Activated T-helper 17 cell treated with anti-CD3 and anti-CD28 coated beads, Interleukin-2, amount 50 U/mL, for 72 hours (primary cell): ENCODE measurements around the gene SELPLG. TPM values are rescaled to one million over a fixed set of nuclear protein-coding genes. Genes with fewer than 3 reads are reported as not detected.
"Not testable (repeated sequence)": the region's sequence is repeated elsewhere in the genome, so short reads cannot be mapped to it uniquely, and the experiment has no call there.

Source experiments
- ATAC-seq: fragments of 150-1000 bp; cut with Tn5 transposase; replicated peaks from 2 replicates; pipeline ENCODE4 v1.10.0; 2021; ENCODE audit warnings: mild to moderate bottlenecking, moderate library complexity
- H3K27ac Mint-ChIP-seq: one replicate; pipeline ENCODE4 v1.8.0; 2022; ENCODE audit warnings: mixed read lengths
- H3K27me3 Mint-ChIP-seq: one replicate; pipeline ENCODE4 v1.8.0; 2022; ENCODE audit warnings: mixed read lengths
- H3K36me3 Mint-ChIP-seq: one replicate; pipeline ENCODE4 v1.8.0; 2022; ENCODE audit warnings: low read depth, mild to moderate bottlenecking, mixed read lengths
- H3K4me1 Mint-ChIP-seq: one replicate; pipeline ENCODE4 v1.8.0; 2022; ENCODE audit warnings: mixed read lengths
- H3K4me3 Mint-ChIP-seq: one replicate; pipeline ENCODE4 v1.8.0; 2022; ENCODE audit warnings: mild to moderate bottlenecking, mixed read lengths
- H3K9me3 Mint-ChIP-seq: one replicate; pipeline ENCODE4 v1.8.0; 2022; ENCODE audit warnings: mixed read lengths
- total RNA-seq, 2 donors: library from RNA; stranded (reverse); gene quantifications; one replicate each; pipeline ENCODE4 v1.2.3, GENCODE V29; 2022

Gene SELPLG
- total RNA-seq, 2 donors from 2014 or later = 79.7 to 89.1 TPM

GRCh38 chr12:108638141-108638827, 4.6 kb upstream of the SELPLG start:
- Mint-ChIP-seq H3K27me3 (no peaks in the 10 kb centered on the region), H3K9me3 (no peaks in the 10 kb centered on the region), H3K4me3 (no peak overlapping the region), H3K4me1 (peaks cover 33% of the 10 kb centered on the region), H3K36me3 (peaks cover 7% of the 10 kb centered on the region), H3K27ac (no peak overlapping the region)
- no peak for ATAC-seq

DNA sequence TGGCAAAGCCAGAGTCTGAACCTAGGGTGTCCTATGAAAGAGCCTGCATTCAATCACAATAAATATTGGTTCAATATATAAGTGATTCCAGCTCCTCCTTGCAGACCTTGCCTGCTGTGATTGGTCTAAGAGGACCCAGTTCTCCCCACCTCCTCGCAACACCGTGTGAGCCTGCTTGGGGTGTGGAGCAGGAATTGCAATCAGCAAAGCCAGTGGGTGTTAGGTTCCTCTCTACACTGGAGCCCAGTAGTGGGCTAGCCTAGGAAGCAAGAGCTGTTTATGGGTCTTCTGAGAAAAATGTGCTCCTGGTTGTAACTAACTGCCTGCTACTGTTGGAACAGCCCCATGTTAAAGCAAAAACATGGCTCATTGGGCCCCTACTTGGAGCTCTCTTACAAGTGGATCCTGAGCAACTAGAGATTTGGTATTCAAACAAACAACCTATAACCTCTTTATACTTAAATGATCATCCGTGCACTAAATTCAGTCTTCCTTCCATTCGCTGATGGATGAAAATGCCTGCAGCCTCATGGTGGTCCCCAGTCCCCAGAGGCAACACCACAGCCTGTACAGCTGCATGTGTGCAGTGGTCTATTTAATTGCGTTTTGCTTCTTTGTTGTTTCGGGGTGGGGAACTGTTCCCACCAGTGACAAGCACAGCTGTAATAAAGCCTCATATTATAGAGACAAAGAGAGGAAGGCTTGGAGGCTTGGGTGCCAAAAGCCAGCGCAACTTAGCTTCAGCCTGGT, 3.7 kb upstream of the SELPLG start:
- H3K27ac Mint-ChIP-seq = no peak overlapping the region
- no peaks in the 10 kb centered on the region for H3K9me3 Mint-ChIP-seq
- H3K27me3 Mint-ChIP-seq = no peaks in the 10 kb centered on the region
- H3K4me1 Mint-ChIP-seq = peaks cover 33% of the 10 kb centered on the region
- H3K36me3 Mint-ChIP-seq = peaks cover 13% of the 10 kb centered on the region
- ATAC-seq = no peak
- no peak overlapping the region for H3K4me3 Mint-ChIP-seq

GRCh38 chr12:108635997-108636808, 2.5 kb upstream of the SELPLG start:
- ATAC-seq = no peak
- Mint-ChIP-seq H3K27me3 (no peaks in the 10 kb centered on the region), H3K4me3 (peak overlapping the region; percentile 92), H3K4me1 (peaks cover 32% of the 10 kb centered on the region), H3K36me3 (peaks cover 25% of the 10 kb centered on the region), H3K27ac (peak overlapping the region; percentile 92), H3K9me3 (no peaks in the 10 kb centered on the region)

- H3K27ac Mint-ChIP-seq = peak overlapping the region; percentile 92
- no peaks in the 10 kb centered on the region for H3K27me3 Mint-ChIP-seq
- H3K9me3 Mint-ChIP-seq = no peaks in the 10 kb centered on the region
- peak; percentile 28 for ATAC-seq
- peaks cover 33% of the 10 kb centered on the region for H3K36me3 Mint-ChIP-seq
- H3K4me3 Mint-ChIP-seq = peak overlapping the region; percentile 92
- H3K4me1 Mint-ChIP-seq = peaks cover 27% of the 10 kb centered on the region
Measured at GRCh38 chr12:108635201-108635996, 1.7 kb upstream of the SELPLG start.

GRCh38 chr12:108634341-108634751, 652 bp upstream of the SELPLG start:
- peaks cover 27% of the 10 kb centered on the region for H3K4me1 Mint-ChIP-seq
- peak overlapping the region; percentile 92 for H3K27ac Mint-ChIP-seq
- H3K4me3 Mint-ChIP-seq = peak overlapping the region; percentile 92
- H3K9me3 Mint-ChIP-seq = no peaks in the 10 kb centered on the region
- H3K36me3 Mint-ChIP-seq = peaks cover 43% of the 10 kb centered on the region
- no peaks in the 10 kb centered on the region for H3K27me3 Mint-ChIP-seq
- ATAC-seq = peak; percentile 39

- Mint-ChIP-seq H3K4me3 (peak overlapping the region; percentile 92), H3K27ac (peak overlapping the region; percentile 92), H3K4me1 (peaks cover 23% of the 10 kb centered on the region), H3K36me3 (peaks cover 56% of the 10 kb centered on the region), H3K27me3 (no peaks in the 10 kb centered on the region), H3K9me3 (no peaks in the 10 kb centered on the region)
- ATAC-seq = no peak
Measured at GRCh38 chr12:108633081-108633533, 587 bp downstream of the SELPLG start.

DNA sequence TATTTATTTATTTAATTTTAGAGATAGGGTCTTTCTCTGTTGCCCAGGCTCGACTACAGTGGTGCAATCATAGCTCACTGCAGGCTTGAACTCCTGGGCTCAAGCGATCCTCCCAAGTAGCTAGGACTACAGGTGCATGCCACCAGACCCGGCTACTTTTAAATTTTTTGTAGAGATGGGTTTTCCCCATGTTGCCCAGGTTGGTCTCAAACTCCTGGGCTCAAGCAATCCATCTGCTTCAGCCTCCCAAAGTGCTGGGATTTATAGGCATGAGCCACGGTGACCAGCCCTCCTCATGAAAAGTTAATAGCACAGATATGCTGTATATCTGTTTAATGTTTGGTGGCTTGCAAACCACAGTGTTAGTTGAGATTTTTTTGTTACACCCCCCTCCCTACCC, 2.4 kb downstream of the SELPLG start:
- ATAC-seq, H3K27me3 Mint-ChIP-seq, H3K9me3 Mint-ChIP-seq: not testable (repeated sequence)
- H3K4me3 Mint-ChIP-seq = peak overlapping the region; percentile 92
- peak overlapping the region; percentile 92 for H3K27ac Mint-ChIP-seq
- peaks cover 27% of the 10 kb centered on the region for H3K4me1 Mint-ChIP-seq
- peaks cover 70% of the 10 kb centered on the region for H3K36me3 Mint-ChIP-seq

- Mint-ChIP-seq H3K27ac (peak overlapping the region; percentile 92), H3K36me3 (peaks cover 76% of the 10 kb centered on the region), H3K27me3 (no peaks in the 10 kb centered on the region), H3K4me1 (peaks cover 23% of the 10 kb centered on the region), H3K9me3 (no peaks in the 10 kb centered on the region), H3K4me3 (peak overlapping the region; percentile 92)
- peak; percentile 2 for ATAC-seq
Measured at GRCh38 chr12:108630481-108631207, 3.0 kb downstream of the SELPLG start.

DNA sequence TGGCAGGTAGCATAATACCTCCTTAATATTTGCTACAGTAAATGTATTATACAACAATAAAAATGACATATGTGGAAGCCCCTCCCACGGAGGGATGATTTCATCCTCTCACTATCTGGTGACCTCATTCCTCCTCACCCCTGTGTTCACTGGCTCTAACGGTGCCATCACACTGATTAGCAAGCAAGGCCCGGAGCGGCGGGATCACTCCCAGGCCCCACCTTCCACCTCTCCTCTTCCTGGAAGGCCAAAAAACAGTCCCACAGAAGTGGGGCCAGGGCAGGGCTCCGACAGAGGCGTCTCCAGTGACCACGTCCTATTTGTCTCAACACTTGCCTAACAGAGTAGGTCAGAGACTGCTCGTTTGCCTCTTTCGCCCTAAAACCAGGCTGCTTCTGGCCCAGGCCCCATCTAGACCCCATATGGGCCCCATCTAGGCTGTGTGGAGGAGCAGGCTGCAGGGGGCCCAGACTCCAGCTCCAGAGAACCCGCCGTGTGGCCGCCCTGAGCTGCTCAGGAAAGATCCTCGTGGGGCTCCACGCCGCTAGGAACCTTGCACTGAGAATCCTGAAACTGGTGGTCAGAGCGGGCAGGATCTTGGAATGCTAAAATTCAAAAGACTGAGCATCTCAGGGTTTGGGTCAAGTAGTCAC, 3.7 kb downstream of the SELPLG start:
- Mint-ChIP-seq H3K4me1 (peaks cover 29% of the 10 kb centered on the region), H3K27ac (peak overlapping the region; percentile 92), H3K4me3 (peak overlapping the region; percentile 92), H3K36me3 (peaks cover 83% of the 10 kb centered on the region), H3K27me3 (no peaks in the 10 kb centered on the region), H3K9me3 (no peaks in the 10 kb centered on the region)
- ATAC-seq = peak; percentile 62

DNA sequence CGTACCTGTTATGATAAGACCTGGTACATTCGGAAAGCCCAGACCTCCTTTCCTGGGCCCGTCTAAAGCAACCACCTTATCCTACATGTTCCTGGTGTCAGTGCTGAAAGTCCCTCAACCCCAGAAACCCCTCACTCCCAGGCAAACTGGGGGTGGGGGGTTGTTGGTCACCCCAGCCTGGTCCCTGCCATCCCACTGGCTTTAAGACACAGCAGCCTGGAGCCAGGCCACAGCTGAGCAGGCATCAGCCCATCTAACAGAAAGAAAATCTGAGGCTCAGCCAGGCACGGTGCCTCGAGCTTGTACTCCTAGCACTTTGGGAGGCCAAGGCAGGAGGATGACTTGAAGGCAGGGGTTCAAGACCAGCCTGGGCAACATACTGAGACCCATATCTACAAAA, 4.5 kb downstream of the SELPLG start:
- peaks cover 90% of the 10 kb centered on the region for H3K36me3 Mint-ChIP-seq
- no peaks in the 10 kb centered on the region for H3K27me3 Mint-ChIP-seq
- H3K4me1 Mint-ChIP-seq = peaks cover 25% of the 10 kb centered on the region
- no peaks in the 10 kb centered on the region for H3K9me3 Mint-ChIP-seq
- no peak for ATAC-seq
- H3K4me3 Mint-ChIP-seq = peak overlapping the region; percentile 92
- peak overlapping the region; percentile 92 for H3K27ac Mint-ChIP-seq

DNA sequence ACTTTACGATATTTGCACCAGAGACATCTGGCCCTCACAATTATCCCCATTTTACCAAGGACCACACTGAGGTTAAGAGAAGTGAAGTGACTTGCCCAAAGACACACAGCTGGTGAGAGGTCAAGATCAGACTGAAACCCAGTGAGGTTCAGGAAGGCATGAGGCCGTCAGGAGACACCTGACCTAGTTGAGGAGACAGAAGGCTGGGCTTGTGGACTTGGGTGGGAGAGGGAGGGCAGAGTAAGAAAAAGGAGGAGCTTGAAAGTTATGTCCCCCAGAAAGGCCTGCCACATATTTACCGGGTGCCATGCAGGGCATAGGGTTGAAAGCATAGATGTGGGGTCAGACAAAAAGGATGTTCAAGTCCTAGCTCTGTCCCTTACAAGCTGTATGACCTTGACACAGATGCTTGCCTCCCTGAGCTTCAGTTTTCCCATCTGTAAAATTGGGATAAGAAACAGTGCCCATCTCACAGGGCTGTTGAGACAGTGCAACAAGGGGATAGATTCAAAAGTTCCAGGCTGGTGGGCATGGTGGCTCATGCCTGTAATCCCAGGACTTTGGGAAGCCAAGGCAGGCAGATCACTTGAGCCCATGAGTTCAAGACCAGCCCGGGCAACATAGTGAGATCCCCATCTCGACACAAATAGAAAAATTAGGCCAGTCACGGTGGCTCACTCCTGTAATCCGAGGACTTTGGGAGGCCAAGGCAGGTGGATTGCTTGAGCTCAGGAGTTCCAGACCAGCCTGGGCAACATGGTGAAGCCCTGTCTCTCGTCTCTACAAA, 6.4 kb downstream of the SELPLG start:
- Mint-ChIP-seq H3K27ac (peak overlapping the region; percentile 92), H3K36me3 (peaks cover 95% of the 10 kb centered on the region), H3K9me3 (no peaks in the 10 kb centered on the region), H3K27me3 (no peaks in the 10 kb centered on the region), H3K4me3 (peak overlapping the region; percentile 92), H3K4me1 (peaks cover 23% of the 10 kb centered on the region)
- no peak for ATAC-seq

- H3K4me3 Mint-ChIP-seq = no peak overlapping the region
- H3K4me1 Mint-ChIP-seq = peaks cover 26% of the 10 kb centered on the region
- H3K27me3 Mint-ChIP-seq = no peaks in the 10 kb centered on the region
- ATAC-seq = no peak
- H3K36me3 Mint-ChIP-seq = peaks cover 95% of the 10 kb centered on the region
- no peaks in the 10 kb centered on the region for H3K9me3 Mint-ChIP-seq
- H3K27ac Mint-ChIP-seq = peak overlapping the region; percentile 31
Measured at GRCh38 chr12:108625228-108625627, 8.5 kb downstream of the SELPLG start.
